Putamen (tissue), 1 donor: Measurements from ENCODE around the gene TRPC3.

Experiments
- DNase-seq: peaks from one replicate; pipeline ENCODE4 v3.0.0-alpha.2; 2016; ENCODE audit warnings: low spot score

The TRPC3 gene

GRCh38 chr4:121951521-121952110 is at the start of gene TRPC3:
Gene TRPC3, minus strand, starts transcription at chr4:121952060. Its CDS starts 380 bp downstream, at chr4:121951680.
- DNase-seq = no peak

DNA sequence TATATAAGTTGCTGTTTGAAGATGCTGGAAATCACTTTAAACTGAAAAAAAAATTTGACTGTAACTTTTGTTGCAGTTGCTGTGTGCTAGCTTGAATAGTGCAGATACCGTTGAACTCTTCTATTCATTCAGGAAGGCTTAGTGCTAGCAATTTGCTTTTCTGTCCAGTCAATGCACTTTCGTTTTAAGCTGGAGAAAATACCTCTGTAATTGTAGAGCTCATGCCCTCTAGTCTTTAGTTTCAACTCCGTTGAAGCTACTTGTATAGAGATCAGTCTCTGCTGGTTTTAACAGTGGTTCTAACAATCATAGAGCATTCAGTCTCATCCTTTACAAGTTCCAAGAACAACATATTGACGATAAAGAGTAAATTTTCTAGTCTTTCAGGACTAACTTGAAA is 49.0 kb upstream of the TRPC3 start:
- DNase-seq = no peak

- no peak for DNase-seq
These were observed 46.2 kb upstream of the TRPC3 start for GRCh38 chr4:121998024-121998423.

GRCh38 chr4:121995790-121996537 is 44.1 kb upstream of the TRPC3 start:
- no peak for DNase-seq

DNA sequence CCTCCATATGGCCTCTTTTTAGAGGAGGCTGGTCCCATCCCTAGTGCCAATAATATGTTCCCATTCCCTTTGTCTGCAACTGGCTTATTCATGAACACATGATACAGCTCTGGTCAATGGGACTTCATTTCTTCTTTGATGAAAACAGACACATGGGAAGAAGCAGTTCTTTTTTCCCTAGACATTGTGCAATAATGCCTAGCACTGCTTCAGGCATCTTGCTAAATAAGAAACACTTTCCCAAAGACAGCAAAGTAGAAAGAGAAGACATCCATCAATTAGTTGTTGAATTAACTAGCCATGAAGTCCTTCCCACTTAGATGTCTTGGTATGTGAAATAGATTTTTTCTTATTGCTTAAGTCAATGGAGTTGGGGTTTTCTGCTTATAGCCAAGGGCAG is 40.1 kb upstream of the TRPC3 start:
- no peak for DNase-seq

DNA sequence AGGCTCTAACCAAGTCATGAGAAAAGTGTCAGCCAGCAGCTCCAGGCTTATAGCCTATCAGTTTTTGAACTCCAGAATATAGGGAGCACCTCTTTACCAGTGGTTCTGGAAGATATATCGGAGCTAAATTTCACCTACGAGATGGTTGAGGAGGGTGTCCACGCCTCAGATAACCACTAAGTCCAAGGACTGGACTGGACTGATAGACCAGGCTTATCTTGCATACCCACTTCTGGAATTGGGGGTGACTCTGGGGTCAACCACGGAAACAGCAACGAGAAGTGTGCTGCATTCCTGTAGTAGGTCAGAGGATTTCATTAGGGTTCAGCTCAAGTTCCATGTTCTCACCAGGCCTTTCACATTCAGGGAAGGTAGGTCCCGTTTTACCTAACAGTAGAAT is 38.6 kb upstream of the TRPC3 start:
- DNase-seq = no peak

DNA sequence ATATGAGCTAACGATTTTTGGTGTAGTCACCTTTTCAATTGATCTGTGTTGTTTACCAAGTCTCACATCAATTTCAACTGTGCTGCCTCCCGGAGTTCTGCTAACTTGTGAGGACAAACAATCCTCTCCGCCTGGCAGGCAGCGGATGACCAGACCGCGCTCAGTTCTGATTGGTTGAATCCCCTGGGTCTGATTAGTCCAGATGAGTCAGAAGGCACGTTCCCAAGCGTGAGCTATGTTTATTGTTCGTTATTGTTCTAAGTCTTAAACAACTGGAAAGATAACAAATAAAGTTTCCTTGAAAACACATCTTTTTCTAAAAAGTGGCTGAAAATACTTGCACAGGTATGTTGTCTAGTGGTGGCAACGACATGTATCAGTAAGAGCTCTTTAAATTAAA is 37.9 kb upstream of the TRPC3 start:
- DNase-seq = no peak

- no peak for DNase-seq
These were observed 37.1 kb upstream of the TRPC3 start for GRCh38 chr4:121988950-121989349.

DNA sequence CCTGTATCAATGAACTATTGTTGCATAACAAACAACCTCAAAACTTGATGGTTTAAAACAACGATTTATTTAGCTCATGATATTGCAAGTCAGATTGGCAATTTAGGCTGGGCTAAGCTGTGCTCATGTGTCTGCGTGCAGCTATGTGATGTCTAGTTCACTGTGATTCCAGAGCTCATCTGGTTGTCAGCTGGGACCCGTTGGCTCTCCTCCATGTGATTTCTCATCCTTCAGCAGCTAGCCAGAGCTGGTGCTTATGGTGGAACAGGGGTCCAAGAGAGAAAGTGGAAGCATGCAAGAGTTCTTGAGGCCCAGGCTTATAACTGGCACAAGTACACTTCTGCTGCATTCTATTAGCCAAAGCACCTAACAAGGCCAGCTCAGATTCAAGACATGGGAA is 28.8 kb upstream of the TRPC3 start:
- peak; percentile 16 for DNase-seq

DNA sequence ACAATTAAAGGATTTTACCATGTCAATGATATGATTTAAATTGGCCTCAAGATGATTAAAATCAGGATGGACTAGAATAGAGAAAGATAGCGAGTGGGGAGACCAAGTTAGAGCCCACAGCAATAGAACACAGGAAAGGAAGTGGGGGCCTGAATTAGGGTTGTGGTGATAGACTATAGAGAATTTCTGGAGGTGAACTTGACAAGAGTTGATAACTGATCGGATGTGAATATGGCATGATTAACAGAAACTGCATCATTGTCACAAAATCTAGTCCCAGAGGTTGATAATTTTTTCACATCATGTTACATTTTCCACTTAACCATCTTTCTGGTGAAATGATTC is 26.3 kb upstream of the TRPC3 start:
- DNase-seq = no peak

DNA sequence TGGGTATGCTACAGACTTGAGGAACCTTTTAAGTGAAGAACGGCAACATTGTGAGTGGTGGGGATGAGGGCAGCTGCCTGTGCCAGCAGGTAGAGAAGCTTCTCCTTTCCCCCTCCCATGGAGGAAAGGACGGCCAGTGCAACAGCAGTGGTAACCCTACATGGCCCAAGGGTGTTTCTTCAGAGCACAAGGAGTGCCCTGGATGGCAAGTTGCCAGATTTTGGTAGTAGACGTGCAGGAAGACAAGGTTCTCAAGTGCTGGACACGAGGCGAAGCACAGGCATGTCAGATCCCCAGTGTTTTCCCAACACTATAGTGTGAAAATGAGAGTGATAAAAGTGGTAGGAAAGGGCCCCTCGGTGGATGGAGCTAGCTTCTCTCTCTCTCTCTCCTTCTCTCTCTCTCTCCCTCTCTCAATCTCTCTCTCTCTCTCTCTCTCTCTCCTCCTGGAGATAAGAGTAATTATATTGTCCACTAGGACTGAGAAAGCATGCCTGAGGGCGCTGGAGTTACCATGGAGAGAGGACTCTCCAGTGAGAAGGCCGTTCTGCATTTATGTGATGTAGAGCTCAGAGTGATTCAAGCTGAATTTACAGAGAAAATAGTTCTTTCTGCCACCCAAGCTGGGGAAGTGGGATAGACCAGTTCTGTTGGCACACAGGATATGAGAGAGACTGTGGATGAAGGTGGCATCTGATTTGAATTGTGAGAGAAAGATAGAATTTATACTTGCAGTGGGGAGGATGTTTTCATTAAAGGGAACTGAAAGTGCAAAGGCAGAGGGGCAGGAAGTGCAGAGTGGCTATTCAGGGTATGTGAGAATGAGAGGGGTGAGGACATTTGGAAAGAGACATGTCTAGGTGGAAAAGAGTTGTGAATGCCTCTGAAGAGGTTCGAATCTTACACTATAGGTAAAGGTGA is 25.7 kb upstream of the TRPC3 start:
- no peak for DNase-seq

DNA sequence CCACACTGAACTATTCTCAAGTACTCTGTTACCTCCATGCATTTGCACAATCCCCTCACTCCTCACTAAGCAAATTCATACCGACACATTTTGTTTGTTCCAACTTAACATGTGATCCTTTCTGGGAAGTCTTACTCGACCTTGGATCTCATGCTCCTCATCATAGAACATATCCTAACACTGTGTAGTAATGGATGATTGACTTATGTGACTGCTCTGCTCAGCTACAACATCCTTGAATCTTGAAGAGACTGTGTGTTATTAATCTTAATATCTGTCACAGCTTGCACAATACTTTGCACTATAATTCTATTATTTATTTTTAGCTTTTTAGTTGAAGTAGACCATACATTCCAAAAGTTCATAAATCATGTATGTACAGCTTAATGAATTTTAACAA is 23.9 kb upstream of the TRPC3 start:
- DNase-seq = no peak

DNA sequence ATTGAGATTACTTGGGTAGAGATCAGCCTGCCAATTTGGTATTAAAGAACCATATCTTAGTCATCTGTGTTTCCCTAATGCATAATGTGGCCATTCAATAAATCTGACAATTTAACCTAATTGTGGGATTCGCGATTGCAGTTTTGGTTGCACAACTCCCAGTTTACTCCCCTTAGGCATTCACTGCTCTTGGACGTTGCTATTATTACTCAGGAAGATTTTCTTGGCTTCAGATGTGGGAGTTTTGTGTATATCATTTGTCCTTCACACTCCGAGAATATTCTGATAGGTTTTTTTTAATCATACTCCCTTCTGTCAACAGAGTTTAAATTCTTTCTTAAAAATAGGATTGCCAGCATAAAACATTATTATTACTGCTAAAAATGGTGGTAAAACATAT is 22.0 kb upstream of the TRPC3 start:
- no peak for DNase-seq

GRCh38 chr4:121968859-121969258 is 17.0 kb upstream of the TRPC3 start:
- DNase-seq = no peak

DNA sequence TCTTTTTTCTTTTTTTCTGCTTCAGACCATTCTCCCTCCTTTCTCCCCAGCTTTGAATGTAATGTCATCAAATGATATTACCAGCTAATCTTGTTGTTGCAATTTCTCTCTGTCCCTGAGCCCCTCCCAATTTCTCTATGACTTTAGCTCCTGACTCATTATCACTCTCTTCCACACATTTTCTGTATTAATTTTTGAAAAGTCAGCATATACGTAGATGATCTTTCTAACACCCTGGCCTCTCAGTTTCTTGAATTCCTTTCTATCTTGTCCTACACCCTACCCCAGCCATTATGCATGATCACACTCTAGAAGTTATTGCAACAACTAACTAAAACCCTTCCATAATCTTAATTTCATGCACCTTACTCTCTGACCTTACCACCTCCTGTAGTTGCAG is 13.1 kb upstream of the TRPC3 start:
- DNase-seq = no peak

- DNase-seq = no peak
These were observed 9.0 kb upstream of the TRPC3 start for GRCh38 chr4:121960818-121961217.

GRCh38 chr4:121958777-121959176 is 6.9 kb upstream of the TRPC3 start:
- DNase-seq = no peak

GRCh38 chr4:121957266-121957665 is 5.4 kb upstream of the TRPC3 start:
- no peak for DNase-seq

DNA sequence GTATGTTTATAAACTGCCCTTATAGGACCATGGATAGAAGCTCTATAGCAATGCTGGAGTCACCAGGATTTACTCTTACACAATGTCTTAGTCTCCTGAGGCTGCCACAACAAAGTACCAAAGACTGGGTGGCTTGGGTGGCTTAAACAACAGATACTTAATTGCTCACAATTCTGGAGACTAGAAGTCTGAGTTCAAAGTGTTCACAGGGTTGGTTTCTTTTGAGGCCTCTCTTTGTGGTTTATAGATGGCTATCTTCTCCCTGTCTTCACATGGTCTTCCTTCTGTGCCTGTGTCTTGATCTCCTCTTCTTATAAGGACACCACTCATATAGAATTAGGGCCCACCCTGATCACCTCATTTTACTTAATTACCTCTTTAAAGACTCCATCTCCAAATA is 2.0 kb upstream of the TRPC3 start:
- DNase-seq = no peak

DNA sequence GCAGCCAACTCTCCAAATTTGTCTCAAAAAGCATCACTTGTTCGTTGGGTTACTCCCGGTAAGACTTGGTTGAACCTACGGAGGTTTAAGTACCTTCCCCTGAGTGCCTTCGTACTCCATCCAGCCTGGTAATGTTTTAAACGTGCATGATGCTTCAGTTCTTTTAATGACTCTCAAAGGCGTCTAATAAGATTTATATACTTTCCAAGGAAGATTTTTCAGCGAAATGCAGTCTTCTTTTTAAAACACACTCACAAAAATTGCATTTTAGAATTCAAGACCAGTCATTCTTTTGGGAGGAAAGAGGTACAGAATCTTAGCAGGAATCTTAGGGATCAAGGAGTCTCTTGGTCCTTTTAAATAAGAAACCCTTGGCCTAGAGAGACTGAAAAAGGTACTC is 430 bp upstream of the TRPC3 start:
- DNase-seq = no peak

GRCh38 chr4:121950680-121951520 is 960 bp downstream of the TRPC3 start:
- DNase-seq = no peak

DNA sequence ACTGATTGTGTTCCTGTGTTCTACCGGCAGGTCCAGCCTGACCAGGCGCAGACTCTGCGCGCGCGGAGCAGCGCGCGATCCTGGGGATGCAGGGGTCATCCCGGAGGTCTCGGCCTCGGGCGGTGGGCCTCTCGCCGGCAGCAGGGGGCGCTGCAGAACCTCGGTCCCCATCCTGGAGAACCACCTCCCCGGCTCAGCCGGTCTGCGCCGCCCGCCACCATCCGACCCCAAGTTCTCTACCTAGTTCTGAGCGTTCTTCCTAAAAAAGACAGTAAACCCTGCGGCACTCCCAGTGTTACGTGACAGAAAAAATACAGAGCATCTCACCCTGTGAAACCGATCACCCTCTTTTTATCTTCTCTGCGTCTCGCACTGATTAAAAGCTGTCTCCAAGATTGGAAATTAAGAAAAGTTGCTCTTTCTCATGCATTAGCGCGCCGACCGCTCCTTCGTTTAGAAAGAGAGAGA is 1.6 kb downstream of the TRPC3 start:
- DNase-seq = peak; percentile 45
